Spinal cord (tissue), 10 donors: ENCODE results near the gene PITX2. TPM values are rescaled to one million over a fixed set of nuclear protein-coding genes. Genes with fewer than 3 reads are reported as not detected.

Experiments used
- DNase-seq, 6 donors: peaks; one replicate each; pipeline versions ENCODE4 v3.0.0 to v3.0.0-alpha.2; 2013 to 2015; ENCODE audit warnings: low spot score in 6 of 6, low read depth in 4 of 6
- H3K27ac ChIP-seq: one replicate; pipeline ENCODE4 v1.5.1; 2013; ENCODE audit warnings: low read depth, low read length, control low read depth
- H3K27me3 ChIP-seq: one replicate; pipeline ENCODE4 v1.6.1; 2013; ENCODE audit warnings: low read length; ENCODE audit not compliant: control insufficient read depth, insufficient read depth
- H3K36me3 ChIP-seq: one replicate; pipeline ENCODE4 v1.6.1; 2013; ENCODE audit warnings: low read length; ENCODE audit not compliant: control insufficient read depth, insufficient read depth
- H3K4me1 ChIP-seq: one replicate; pipeline ENCODE4 v1.6.1; 2013; ENCODE audit warnings: low read length; ENCODE audit not compliant: control insufficient read depth, insufficient read depth
- H3K4me3 ChIP-seq: one replicate; pipeline ENCODE4 v1.5.1; 2013; ENCODE audit warnings: low read depth, low read length, control low read depth
- H3K9me3 ChIP-seq: one replicate; pipeline ENCODE4 v1.6.1; 2013; ENCODE audit warnings: low read length; ENCODE audit not compliant: control insufficient read depth, insufficient read depth
- WGBS: methylation state at CpG from one replicate; pipeline ENCODE4 v1.1.5; 2013; ENCODE audit warnings: missing lambda C conversion rate; ENCODE audit not compliant: insufficient coverage; 5-methylcytosine and 5-hydroxymethylcytosine counted together
- polyA plus RNA-seq, 2 donors: library from polyadenylated mRNA; unstranded; fragments of 120-200 nt; gene quantifications; one replicate each; pipeline ENCODE4 v1.2.1, GENCODE V29; 2013; ENCODE audit not compliant: insufficient read length in 2 of 2
- total RNA-seq, 2 donors: library from RNA; depleted of rRNA in 1 of 2; stranded (reverse); fragments of 120-200 nt in 1 of 2; fragments of >200 nt in 1 of 2; gene quantifications; one replicate each; pipeline versions ENCODE4 v1.2.3 to v1.2.4, GENCODE V29; 2013 to 2014
- donor health status: healthy.

Gene PITX2
- total and polyA plus RNA-seq, 4 donors = 0.33 to 2.6 (median 1.4) TPM

DNA sequence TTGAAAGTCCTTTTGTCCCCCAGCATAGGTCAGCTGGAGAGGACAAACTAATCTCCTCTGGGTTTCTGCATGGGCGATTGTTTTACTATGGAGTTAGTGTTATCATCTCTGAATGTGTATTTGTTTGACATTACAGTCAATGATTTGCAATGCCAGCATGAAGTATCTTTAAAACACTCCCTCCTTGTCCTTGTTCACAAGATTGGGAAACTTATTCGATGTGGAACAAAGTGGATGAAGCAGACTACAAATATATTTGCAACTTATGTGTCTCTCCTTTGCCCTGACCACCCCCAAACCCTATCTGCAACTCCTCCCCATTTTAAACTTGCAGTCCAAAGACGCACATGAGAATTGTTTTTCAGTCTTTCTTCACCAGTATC is 1.5 kb upstream of the PITX2 start:
- DNase-seq = peak in 1 of 6 donors; percentile 29
- H3K9me3 ChIP-seq = no peaks in the 10 kb centered on the region

DNA sequence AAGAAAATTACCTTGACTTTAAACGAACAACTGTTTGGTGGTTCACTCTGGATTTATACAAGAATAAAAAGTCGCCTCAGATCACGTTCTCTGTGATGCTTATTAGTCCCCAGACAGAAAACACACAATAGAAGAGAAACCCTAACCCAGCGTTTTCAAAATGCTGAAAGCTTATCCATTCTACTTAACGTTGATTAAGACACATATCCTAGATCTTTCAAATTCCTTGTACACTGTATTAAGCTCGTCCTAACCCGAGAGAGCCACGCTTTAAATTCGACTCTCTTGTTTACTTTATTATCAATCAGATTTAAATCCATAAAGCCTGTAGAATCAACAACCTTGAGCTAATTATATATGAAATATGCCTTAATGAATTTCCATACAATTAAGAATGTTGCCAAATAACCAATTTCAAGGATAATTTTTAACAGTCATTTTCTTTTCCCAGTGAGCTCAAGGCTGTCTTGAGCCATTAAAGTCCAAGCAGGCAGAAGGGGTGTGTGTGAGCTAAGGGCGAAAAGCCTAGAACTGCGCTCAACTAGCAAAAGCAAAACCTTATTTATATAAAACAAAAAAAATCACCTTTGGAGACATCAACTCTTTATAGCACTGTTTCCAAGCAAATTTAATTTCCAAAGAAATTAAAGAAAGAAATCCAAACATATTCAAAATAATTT is 981 bp upstream of the PITX2 start:
- 3% methylated on average over 5 of the region's 11 CpGs for WGBS
- H3K27ac ChIP-seq = no peak overlapping the region
- peak in 2 of 6 donors; percentile 49 to 63 for DNase-seq
- H3K4me3 ChIP-seq = no peak overlapping the region
- H3K9me3 ChIP-seq = no peaks in the 10 kb centered on the region
- peaks cover 36% of the 10 kb centered on the region for H3K4me1 ChIP-seq
- peaks cover 100% of the 10 kb centered on the region for H3K27me3 ChIP-seq
- H3K36me3 ChIP-seq = no peaks in the 10 kb centered on the region

More for the DNA sequence above, 1.5 kb upstream of the PITX2 start:
- H3K27me3 ChIP-seq = peaks cover 100% of the 10 kb centered on the region
- peaks cover 38% of the 10 kb centered on the region for H3K4me1 ChIP-seq
- no peak overlapping the region for H3K27ac ChIP-seq
- no peaks in the 10 kb centered on the region for H3K36me3 ChIP-seq
- H3K4me3 ChIP-seq = no peak overlapping the region
- WGBS = no CpG with 5 or more reads among the region's 3 CpGs

DNA sequence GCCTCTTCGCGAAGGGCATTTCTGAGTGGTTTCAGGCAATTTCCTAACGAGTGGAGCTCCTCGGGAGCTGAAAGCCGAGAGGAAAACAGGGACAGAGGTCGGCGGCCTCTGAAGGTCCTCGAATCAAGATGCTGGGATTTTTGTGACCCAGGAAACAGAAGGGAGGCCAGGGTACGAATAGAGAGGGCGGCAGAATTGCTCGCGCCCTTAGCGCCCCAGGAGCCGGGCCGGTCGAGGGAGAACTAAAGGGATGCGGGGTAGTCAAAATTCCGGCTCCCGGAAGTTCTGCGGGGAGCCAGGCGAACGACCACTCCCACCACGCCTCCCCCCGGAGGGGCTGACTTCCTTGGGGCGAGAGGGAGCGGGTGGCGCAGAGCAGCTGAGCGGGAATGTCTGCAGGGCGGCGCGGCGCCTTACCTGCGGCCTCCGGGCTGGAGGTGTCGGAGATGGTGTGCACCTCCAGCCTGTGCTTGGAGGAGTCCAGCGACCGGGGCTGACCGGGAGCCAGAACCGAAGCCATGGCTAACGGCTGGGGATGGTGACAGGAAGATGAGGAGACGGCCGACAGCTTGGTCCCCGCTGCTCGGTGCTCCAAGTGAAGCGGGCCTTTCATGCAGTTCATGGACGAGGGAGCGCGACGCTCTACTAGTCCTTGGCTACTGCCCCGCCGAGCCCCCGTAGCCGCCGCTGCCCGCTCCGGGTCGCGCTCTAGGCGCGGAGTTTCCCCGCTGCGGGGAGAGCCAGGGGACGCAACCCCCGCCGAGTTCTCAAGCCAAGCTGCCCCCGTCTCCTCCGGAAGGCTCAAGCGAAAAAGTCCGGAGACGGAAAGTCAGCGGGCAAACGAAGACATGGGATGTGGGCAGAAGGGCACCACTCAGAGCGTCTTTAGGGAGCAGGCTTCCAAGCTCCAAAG is 782 bp downstream of the PITX2 start:
- DNase-seq = peak in 2 of 6 donors; percentile 21 to 48
- peaks cover 100% of the 10 kb centered on the region for H3K27me3 ChIP-seq
- H3K9me3 ChIP-seq = no peaks in the 10 kb centered on the region
- peak overlapping the region; percentile 26 for H3K4me3 ChIP-seq
- no peak overlapping the region for H3K27ac ChIP-seq
- no peaks in the 10 kb centered on the region for H3K36me3 ChIP-seq
- WGBS = under 1% methylated on average over 66 of the region's 73 CpGs
- peaks cover 47% of the 10 kb centered on the region for H3K4me1 ChIP-seq

DNA sequence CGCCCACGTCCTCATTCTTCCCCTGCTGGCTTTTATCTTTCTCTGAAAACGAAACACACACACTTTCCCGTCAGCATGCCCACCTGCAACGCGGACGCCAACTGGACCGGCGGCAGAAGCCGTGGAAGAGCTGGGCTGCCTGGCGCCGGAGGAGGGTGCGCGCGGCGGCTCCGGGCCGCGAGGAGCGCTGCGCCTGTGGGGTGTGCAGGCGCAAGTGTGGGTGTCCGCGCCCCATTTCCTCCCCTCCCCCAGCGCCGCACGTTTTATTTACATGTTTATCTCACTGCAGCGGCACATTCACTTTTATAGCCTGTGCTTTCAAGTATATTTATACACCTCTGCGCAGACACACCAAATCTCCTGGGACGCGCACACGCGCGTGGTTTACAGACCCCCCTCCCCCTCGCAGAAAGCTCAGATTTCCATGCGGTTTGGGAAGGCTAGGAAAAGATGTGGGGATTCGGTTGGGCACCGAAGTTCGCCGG is 1.5 kb downstream of the PITX2 start:
- Histone ChIP-seq H3K4me1 (peaks cover 47% of the 10 kb centered on the region), H3K27ac (no peak overlapping the region), H3K9me3 (no peaks in the 10 kb centered on the region), H3K4me3 (no peak overlapping the region), H3K36me3 (no peaks in the 10 kb centered on the region), H3K27me3 (peaks cover 100% of the 10 kb centered on the region)
- DNase-seq = peak in 1 of 6 donors; percentile 44
- WGBS = 1% methylated on average over 33 of the region's 40 CpGs

DNA sequence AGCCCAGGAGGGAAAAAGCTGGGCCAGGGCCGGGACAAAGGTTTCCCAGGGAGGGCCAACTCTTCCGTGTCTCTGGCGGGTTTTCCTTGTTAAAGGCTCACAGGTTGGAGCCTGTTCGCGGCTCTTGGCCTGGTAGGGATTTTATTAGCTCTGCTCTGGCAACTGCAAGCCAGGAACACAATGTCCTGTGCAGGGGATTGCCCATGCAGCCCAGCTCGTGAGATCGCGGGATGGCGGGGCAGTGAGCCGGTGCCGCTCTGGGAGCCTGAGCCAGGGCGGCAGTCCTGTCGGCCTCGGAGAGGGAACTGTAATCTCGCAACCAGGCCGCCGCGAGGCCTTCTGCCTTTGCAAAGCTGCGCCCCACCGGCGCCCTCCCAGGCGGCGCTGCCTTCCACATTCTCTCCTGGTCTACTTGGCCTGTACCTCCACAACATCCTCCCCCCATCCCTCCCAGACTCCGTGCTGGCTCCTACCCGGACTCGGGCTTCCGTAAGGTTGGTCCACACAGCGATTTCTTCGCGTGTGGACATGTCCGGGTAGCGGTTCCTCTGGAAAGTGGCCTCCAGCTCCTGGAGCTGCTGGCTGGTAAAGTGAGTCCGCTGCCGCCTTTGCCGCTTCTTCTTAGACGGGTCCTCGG is 2.1 kb downstream of the PITX2 start:
- peaks cover 47% of the 10 kb centered on the region for H3K4me1 ChIP-seq
- H3K9me3 ChIP-seq = no peaks in the 10 kb centered on the region
- DNase-seq = peak in 2 of 6 donors; percentile 55 to 69
- H3K27me3 ChIP-seq = peaks cover 100% of the 10 kb centered on the region
- WGBS = 2% methylated on average over 37 of the region's 37 CpGs
- H3K36me3 ChIP-seq = no peaks in the 10 kb centered on the region
- no peak overlapping the region for H3K4me3 ChIP-seq
- H3K27ac ChIP-seq = no peak overlapping the region

DNA sequence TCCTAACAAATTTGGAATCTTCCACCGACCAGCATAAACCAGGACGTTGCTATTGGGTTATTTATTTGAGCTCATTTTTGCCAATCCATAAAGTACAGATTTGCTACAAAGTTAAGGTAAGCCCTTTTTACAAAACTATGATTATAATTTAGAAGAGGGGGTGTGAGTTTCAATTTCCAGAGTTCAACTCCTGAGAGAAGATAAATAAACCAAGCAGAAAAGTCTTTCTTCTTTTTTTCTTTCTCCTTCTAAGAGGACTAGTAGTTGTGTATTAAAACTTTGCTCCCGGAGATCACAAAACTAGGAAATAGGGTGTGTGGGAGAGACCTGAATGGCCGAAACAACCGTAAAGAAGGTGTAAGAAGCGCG is 2.6 kb downstream of the PITX2 start:
- H3K27ac ChIP-seq = no peak overlapping the region
- no peak overlapping the region for H3K4me3 ChIP-seq

DNA sequence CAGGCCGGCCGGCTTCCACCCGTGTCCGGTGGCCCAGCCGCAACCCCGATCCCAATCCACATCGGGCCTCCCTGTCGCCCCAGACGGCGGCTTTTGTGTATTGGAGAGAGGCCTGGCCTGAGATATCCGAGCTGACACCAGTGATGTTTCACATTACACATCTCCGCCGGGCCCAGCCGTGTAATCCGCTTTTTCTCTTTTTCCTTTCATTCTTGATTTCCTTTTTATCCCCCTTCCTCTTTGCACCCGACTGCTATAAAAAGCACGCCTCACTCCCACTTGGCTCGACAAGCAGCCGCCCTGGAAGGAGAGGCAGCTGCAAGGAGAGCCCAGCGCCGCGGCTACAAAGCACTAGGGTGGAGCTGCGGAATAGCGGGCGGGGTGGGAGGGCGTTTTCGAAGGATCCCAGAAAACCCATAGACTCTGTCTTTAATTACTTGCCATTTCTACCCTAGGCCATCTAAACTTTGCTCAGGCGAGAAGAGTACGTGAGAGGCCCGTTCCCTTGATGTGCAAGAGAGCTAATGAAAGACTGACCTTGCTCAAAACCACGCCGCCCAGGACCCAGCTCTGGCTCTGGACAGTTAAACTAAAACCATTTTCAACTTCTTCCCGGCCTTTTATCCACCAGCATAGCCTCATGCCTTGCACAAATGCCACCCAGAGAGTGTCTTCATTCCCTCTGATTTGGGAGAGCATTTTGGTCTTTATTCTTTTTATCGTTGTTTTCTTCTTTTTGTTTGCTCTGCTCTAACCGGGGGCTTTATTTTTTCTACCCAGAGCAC is 3.2 kb downstream of the PITX2 start:
- peak in 2 of 6 donors; percentile 54 to 63 for DNase-seq
- peaks cover 100% of the 10 kb centered on the region for H3K27me3 ChIP-seq
- H3K36me3 ChIP-seq = no peaks in the 10 kb centered on the region
- H3K9me3 ChIP-seq = no peaks in the 10 kb centered on the region
- H3K4me3 ChIP-seq = no peak overlapping the region
- WGBS = 5% methylated on average over 32 of the region's 35 CpGs
- H3K27ac ChIP-seq = no peak overlapping the region
- peaks cover 47% of the 10 kb centered on the region for H3K4me1 ChIP-seq

More for the DNA sequence above, 2.6 kb downstream of the PITX2 start:
- DNase-seq = peak in 2 of 6 donors; percentile 38 to 55
- no peaks in the 10 kb centered on the region for H3K36me3 ChIP-seq
- no peaks in the 10 kb centered on the region for H3K9me3 ChIP-seq
- 15% methylated on average over 4 of the region's 7 CpGs for WGBS
- H3K4me1 ChIP-seq = peaks cover 47% of the 10 kb centered on the region
- peaks cover 100% of the 10 kb centered on the region for H3K27me3 ChIP-seq

DNA sequence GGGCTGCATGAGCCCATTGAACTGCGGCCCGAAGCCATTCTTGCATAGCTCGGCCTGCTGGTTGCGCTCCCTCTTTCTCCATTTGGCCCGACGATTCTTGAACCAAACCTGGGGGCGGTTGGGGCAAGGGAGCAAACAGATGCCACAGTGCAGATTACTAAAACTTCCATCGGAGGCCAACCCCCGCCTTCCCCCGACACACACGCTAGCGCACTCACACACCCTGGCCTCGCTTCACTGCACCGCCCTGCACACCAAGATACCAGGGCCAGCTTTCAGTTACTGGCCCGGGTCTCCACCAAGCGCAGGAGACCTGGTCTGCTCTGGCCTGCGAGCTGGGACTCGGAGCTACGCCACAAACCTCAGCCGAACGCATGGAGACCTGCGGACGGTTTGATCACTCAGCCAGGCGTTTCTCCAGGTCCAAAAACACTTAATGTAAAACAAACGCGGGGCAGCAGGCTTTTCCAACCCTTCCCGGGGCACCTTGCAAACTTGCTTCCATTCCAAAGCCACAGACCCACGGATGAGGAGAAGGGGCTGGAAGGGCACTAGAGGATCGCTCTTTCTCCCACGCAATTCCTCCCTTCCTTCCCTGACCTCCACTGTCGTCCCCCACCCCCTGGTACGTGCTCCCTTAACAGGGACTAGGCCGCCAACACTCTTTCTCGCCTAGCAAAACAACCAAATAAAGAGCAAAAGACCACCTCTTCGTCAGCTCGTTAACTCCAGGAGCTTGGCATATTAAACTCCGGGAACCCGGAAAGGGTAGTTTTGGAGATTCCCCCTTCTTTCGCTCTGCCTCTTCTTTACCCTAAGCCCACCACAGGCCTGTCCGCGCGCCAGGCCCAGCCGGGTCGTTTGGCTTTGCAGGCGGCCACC is 4.1 kb downstream of the PITX2 start:
- Histone ChIP-seq H3K36me3 (no peaks in the 10 kb centered on the region), H3K4me3 (no peak overlapping the region), H3K9me3 (no peaks in the 10 kb centered on the region), H3K27me3 (peaks cover 100% of the 10 kb centered on the region), H3K27ac (no peak overlapping the region), H3K4me1 (peaks cover 47% of the 10 kb centered on the region)
- DNase-seq = peak in 2 of 6 donors; percentile 11 to 29
- 17% methylated on average over 45 of the region's 45 CpGs for WGBS
